ENCODE measurements around the gene NDRG4.

GRCh38 chr16:58492735-58493134 is 7.2 kb upstream of the NDRG4 start:
- TF ChIP-seq CTCF (IDR thresholded peaks at IDR 0.05) (no peak), POLR2A (IDR thresholded peaks at IDR 0.05) (no peak), EP300 (IDR thresholded peaks at IDR 0.05) (no peak)

Data from ovary (tissue), 3 donors.